Astrocyte (in vitro differentiated cells and primary cell): ENCODE data around the gene TMEM86A. TPM values are rescaled to one million over a fixed set of nuclear protein-coding genes. Genes with fewer than 3 reads are reported as not detected.

Source experiments
- DNase-seq: peaks from one replicate; pipeline ENCODE4 v3.0.0-alpha.2; 2010; ENCODE audit warnings: low read depth
- FAIRE-seq: peaks from 2 replicates; lab custom pipeline; 2011; peaks lifted over from hg19 to GRCh38; lab: Jason Lieb, UNC
- H2AFZ ChIP-seq: 2 replicates; pipeline ENCODE4 v1.6.0; 2012; ENCODE audit warnings: low read depth, low read length, inconsistent platforms
- H3K27ac ChIP-seq: 2 replicates; pipeline ENCODE4 v1.5.1; 2011; ENCODE audit warnings: low read depth, low read length, inconsistent platforms
- H3K27me3 ChIP-seq: 2 replicates; pipeline ENCODE4 v1.6.0; 2011; ENCODE audit warnings: low read length, inconsistent platforms; ENCODE audit not compliant: insufficient read depth
- H3K36me3 ChIP-seq: 2 replicates; pipeline ENCODE4 v1.5.1; 2011; ENCODE audit warnings: low read length, inconsistent platforms; ENCODE audit not compliant: insufficient read depth
- H3K4me1 ChIP-seq: 2 replicates; pipeline ENCODE4 v1.5.1; 2011; ENCODE audit warnings: low read length, inconsistent platforms; ENCODE audit not compliant: insufficient read depth
- H3K4me2 ChIP-seq: 2 replicates; pipeline ENCODE4 v1.6.0; 2012; ENCODE audit warnings: low read length, inconsistent platforms
- H3K4me3 ChIP-seq: 2 replicates; pipeline ENCODE4 v1.5.1; 2011; ENCODE audit warnings: low read depth, mild to moderate bottlenecking, low read length, inconsistent platforms; ENCODE audit not compliant: insufficient read depth
- H3K79me2 ChIP-seq: 2 replicates; pipeline ENCODE4 v1.6.0; 2012; ENCODE audit warnings: mild to moderate bottlenecking, low read length, inconsistent platforms; ENCODE audit not compliant: insufficient read depth
- H3K9ac ChIP-seq: 2 replicates; pipeline ENCODE4 v1.6.0; 2012; ENCODE audit warnings: mild to moderate bottlenecking, low read length, inconsistent platforms
- H3K9me3 ChIP-seq: 2 replicates; pipeline ENCODE4 v1.5.1; 2012; ENCODE audit warnings: low read depth, mild to moderate bottlenecking, low read length, inconsistent platforms; ENCODE audit not compliant: insufficient read depth
- H4K20me1 ChIP-seq: 2 replicates; pipeline ENCODE4 v1.6.0; 2012; ENCODE audit warnings: low read length, inconsistent platforms; ENCODE audit not compliant: insufficient read depth
- H3K27ac Mint-ChIP-seq: one replicate; pipeline ENCODE4 v1.8.0; 2021; ENCODE audit warnings: mild to moderate bottlenecking, mixed read lengths; ENCODE audit not compliant: unreplicated experiment
- H3K27me3 Mint-ChIP-seq: one replicate; pipeline ENCODE4 v1.8.0; 2021; ENCODE audit warnings: low read depth, mixed read lengths; ENCODE audit not compliant: unreplicated experiment
- H3K36me3 Mint-ChIP-seq: one replicate; pipeline ENCODE4 v1.8.0; 2021; ENCODE audit warnings: low read depth, mixed read lengths; ENCODE audit not compliant: unreplicated experiment
- H3K4me1 Mint-ChIP-seq: one replicate; pipeline ENCODE4 v1.8.0; 2021; ENCODE audit warnings: low read depth, mixed read lengths; ENCODE audit not compliant: unreplicated experiment
- H3K4me3 Mint-ChIP-seq: one replicate; pipeline ENCODE4 v1.8.0; 2021; ENCODE audit warnings: mild to moderate bottlenecking, moderate library complexity, mixed read lengths; ENCODE audit not compliant: unreplicated experiment
- H3K9me3 Mint-ChIP-seq: one replicate; pipeline ENCODE4 v1.8.0; 2021; ENCODE audit warnings: mild to moderate bottlenecking, mixed read lengths; ENCODE audit not compliant: unreplicated experiment
- EZH2 ChIP-seq: IDR thresholded peaks from 2 replicates; pipeline ENCODE4 v1.6.1; 2012; ENCODE audit warnings: mild to moderate bottlenecking, low read length, inconsistent platforms; ENCODE audit not compliant: insufficient read depth
- total RNA-seq: library from RNA; stranded (reverse); gene quantifications from 2 replicates; pipeline ENCODE4 v1.2.1, GENCODE V29; 2021
- TF ChIP-seq, protein P1 (sequence below): IDR thresholded peaks from 2 replicates; pipeline ENCODE4 v1.5.1; 2011; ENCODE audit warnings: low read depth, mild to moderate bottlenecking, inconsistent platforms, low read length, moderate library complexity; ENCODE audit not compliant: insufficient read depth

TMEM86A gene
- total RNA-seq, 1 donor from 2014 or later: 4.0 TPM

DNA sequence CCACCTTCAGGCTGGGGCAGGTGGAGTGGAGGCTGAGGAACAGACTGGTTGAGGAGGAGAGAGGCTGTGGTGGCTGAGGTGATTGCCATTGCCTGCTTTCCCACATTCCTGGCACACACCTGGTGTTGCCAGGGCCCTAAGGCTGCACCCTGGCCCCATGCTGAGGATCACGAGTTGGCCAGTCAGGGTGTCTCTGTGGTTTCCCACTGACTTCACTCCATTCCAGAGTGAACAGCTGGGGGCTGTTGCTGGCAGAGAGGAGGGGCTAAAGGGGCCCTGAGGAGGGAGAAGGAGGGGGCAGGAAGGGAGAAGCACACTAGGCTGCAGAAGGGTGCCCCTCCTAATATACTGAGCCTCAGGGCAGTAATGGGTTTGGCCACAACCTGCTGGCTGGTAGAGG, 1.8 kb downstream of the TMEM86A start:
- Histone ChIP-seq H3K4me2 (no peak overlapping the region), H3K9ac (no peak overlapping the region), H3K4me1 (peaks cover 8% of the 10 kb centered on the region), H3K4me3 (no peak overlapping the region), H4K20me1 (no peaks in the 10 kb centered on the region), H3K36me3 (no peaks in the 10 kb centered on the region), H3K9me3 (no peaks in the 10 kb centered on the region), H3K79me2 (no peaks in the 10 kb centered on the region), H3K27me3 (peaks cover 4% of the 10 kb centered on the region), H3K27ac (no peak overlapping the region), H2AFZ (no peak overlapping the region)
- peaks cover 21% of the 10 kb centered on the region for H3K27me3 Mint-ChIP-seq
- peaks cover 38% of the 10 kb centered on the region for H3K4me1 Mint-ChIP-seq
- TF ChIP-seq EZH2: no peak
- TF ChIP-seq, protein P1, sequence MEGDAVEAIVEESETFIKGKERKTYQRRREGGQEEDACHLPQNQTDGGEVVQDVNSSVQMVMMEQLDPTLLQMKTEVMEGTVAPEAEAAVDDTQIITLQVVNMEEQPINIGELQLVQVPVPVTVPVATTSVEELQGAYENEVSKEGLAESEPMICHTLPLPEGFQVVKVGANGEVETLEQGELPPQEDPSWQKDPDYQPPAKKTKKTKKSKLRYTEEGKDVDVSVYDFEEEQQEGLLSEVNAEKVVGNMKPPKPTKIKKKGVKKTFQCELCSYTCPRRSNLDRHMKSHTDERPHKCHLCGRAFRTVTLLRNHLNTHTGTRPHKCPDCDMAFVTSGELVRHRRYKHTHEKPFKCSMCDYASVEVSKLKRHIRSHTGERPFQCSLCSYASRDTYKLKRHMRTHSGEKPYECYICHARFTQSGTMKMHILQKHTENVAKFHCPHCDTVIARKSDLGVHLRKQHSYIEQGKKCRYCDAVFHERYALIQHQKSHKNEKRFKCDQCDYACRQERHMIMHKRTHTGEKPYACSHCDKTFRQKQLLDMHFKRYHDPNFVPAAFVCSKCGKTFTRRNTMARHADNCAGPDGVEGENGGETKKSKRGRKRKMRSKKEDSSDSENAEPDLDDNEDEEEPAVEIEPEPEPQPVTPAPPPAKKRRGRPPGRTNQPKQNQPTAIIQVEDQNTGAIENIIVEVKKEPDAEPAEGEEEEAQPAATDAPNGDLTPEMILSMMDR: no peak
- DNase-seq (no peak), FAIRE-seq (no peak)
- H3K4me3 Mint-ChIP-seq: peak overlapping the region; percentile 76
- no peaks in the 10 kb centered on the region for H3K9me3 Mint-ChIP-seq
- no peak overlapping the region for H3K27ac Mint-ChIP-seq
- H3K36me3 Mint-ChIP-seq: peaks cover 9% of the 10 kb centered on the region

DNA sequence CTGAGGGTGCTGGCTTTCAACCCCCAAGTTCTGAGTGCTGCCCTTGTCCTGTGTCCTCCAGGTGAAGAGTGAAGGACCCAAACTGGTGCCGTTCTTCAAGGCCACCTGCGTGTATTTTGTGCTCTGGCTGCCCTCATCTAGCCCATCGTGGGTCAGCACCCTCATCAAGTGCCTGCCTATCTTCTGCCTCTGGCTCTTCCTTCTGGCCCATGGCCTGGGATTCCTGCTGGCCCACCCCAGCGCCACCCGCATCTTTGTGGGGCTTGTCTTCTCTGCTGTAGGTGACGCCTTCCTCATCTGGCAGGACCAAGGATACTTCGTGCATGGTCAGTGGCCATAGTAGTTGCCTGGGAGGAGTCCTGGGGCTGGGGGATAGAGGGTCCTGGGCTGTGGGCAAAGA, 2.3 kb downstream of the TMEM86A start:
- H3K4me1 Mint-ChIP-seq: peaks cover 38% of the 10 kb centered on the region
- no peak overlapping the region for H3K27ac ChIP-seq
- peaks cover 8% of the 10 kb centered on the region for H3K27me3 ChIP-seq
- no peak overlapping the region for H2AFZ ChIP-seq
- no peak overlapping the region for H3K4me3 ChIP-seq
- H3K9ac ChIP-seq: no peak overlapping the region
- H3K9me3 Mint-ChIP-seq: no peaks in the 10 kb centered on the region
- H3K27ac Mint-ChIP-seq: peak overlapping the region; percentile 66
- H3K36me3 ChIP-seq: no peaks in the 10 kb centered on the region
- no peaks in the 10 kb centered on the region for H3K9me3 ChIP-seq
- H3K4me1 ChIP-seq: peaks cover 11% of the 10 kb centered on the region
- H3K27me3 Mint-ChIP-seq: peaks cover 20% of the 10 kb centered on the region
- H4K20me1 ChIP-seq: no peaks in the 10 kb centered on the region
- FAIRE-seq (no peak), DNase-seq (no peak)
- peaks cover 9% of the 10 kb centered on the region for H3K36me3 Mint-ChIP-seq
- no peak overlapping the region for H3K4me2 ChIP-seq
- TF ChIP-seq, protein P1: no peak
- no peak for TF ChIP-seq EZH2
- no peak overlapping the region for H3K4me3 Mint-ChIP-seq
- H3K79me2 ChIP-seq: no peaks in the 10 kb centered on the region

- no peak for TF ChIP-seq EZH2
- TF ChIP-seq, protein P1: no peak
- Mint-ChIP-seq H3K4me3 (no peak overlapping the region), H3K27ac (no peak overlapping the region), H3K36me3 (peaks cover 9% of the 10 kb centered on the region), H3K4me1 (peaks cover 33% of the 10 kb centered on the region), H3K9me3 (no peaks in the 10 kb centered on the region), H3K27me3 (peaks cover 25% of the 10 kb centered on the region)
- FAIRE-seq (no peak), DNase-seq (no peak)
- Histone ChIP-seq H3K27me3 (peaks cover 13% of the 10 kb centered on the region), H3K4me2 (no peak overlapping the region), H3K4me1 (peaks cover 13% of the 10 kb centered on the region), H3K9ac (no peak overlapping the region), H3K27ac (no peak overlapping the region), H3K4me3 (no peak overlapping the region), H3K9me3 (no peaks in the 10 kb centered on the region), H3K36me3 (no peaks in the 10 kb centered on the region), H3K79me2 (no peaks in the 10 kb centered on the region), H4K20me1 (no peaks in the 10 kb centered on the region), H2AFZ (no peak overlapping the region)
Measured at GRCh38 chr11:18701614-18702216, 3.1 kb downstream of the TMEM86A start.
